Daoy (cell line): Measurements from ENCODE around the gene DHX32. TPM values are rescaled to one million over a fixed set of nuclear protein-coding genes. Genes with fewer than 3 reads are reported as not detected.
"Not testable (repeated sequence)": the region's sequence is repeated elsewhere in the genome, so short reads cannot be mapped to it uniquely, and the experiment has no call there.

ENCODE experiments used
- DNase-seq: peaks from one replicate; pipeline ENCODE4 v3.0.0-alpha.2; 2015; ENCODE audit warnings: low read depth
- total RNA-seq: library from RNA; depleted of rRNA; stranded (reverse); fragments of >200 nt; shearing (Covaris generic); gene quantifications from 2 replicates; pipeline ENCODE4 v1.2.3, GENCODE V29; 2014; rRNA removed

DHX32 gene
- total RNA-seq, result 28.1 and 28.5 TPM in 2 replicates

DNA sequence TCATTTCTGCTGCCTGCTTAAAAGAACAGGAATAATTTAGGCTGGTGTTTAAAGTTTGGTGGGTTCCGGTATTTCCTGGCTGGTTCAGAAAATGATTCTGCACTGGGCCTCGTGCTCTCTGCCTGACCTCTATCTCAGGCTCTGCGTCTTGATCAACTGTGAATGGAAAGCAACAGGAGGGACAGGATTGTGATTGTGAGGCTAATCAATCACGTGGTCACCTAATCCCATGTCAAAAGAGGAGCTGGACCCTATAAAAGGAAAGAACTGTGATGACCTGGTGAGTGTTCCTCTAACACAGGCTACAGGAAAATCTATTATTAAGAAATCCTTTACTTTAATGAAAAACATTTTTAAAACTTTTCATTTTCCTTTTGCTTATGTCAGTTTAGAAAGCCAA is at the start of gene DHX32:
Gene DHX32 (minus strand): TSS at position 101 of the 400 bp plus-strand sequence. CDS start 468 bp downstream, outside the sequence.
- no peak for DNase-seq

DNA sequence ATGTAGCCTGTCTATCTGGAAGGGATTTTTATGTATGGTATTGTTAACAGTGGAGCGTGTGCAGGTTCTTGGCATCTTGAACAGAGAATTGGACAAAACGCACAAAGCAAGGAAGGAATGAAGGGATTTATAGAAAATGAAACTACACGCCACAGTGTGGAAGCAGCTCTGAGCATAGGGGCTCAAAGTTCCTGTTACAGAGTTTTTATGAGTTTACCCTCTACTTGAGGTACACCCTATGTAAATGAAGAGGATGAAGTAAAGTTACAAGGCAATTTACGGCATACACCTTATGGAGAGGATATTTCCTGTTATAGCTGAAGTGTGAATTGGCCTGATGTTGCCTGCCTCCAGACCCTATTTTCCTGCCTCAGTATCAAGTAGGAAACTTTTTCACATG is 48.5 kb upstream of the DHX32 start:
- no peak for DNase-seq

- no peak for DNase-seq
These were observed 48.0 kb upstream of the DHX32 start for GRCh38 chr10:125928928-125929585.

DNA sequence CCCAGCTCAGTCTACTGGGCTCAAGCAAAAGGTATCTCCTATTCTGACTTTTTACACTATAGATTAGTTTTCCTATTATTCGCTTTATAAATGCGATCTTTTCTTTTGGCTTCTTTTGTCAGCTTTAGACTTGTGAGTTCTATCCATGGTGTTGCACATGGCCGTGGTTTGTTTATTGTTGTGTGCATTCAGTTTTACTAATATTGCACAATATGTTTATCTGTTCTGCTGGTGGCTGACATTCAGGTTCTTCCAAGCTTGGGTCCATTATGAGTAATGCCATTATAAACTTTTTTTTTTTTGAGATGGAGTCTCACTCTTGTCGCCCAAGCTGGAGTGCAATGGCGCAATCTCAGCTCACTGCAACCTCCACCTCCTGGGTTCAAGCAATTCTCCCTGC is 46.2 kb upstream of the DHX32 start:
- not testable (repeated sequence) for DNase-seq

- DNase-seq, result no peak
These were observed 45.2 kb upstream of the DHX32 start for GRCh38 chr10:125926247-125926646.

DNA sequence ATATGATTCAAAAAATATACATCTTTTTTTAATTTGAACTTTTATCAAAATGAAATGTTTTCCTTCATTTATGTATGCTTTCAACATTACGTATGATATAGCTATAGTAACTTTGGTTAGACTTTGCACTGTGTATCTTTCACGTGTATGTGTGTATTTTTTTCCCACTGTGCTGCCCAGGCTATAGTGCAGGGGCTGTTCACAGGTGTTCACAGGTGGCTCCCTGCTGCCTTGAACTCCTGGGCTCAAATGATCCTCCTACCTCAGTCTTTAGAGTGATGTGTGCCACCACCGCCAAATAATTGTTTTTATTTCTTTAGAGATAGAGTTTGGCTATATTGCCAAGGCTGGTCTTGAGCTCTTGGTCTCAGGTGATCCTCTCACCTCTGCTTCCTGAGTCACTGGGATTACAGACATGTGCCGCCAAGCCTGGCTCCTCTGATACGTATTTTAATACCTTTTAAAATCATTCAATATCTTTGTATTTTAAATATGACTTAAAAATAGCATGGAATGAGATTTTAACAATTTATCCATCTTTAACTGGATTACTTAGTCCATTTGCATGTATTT is 44.3 kb upstream of the DHX32 start:
- no peak for DNase-seq

DNA sequence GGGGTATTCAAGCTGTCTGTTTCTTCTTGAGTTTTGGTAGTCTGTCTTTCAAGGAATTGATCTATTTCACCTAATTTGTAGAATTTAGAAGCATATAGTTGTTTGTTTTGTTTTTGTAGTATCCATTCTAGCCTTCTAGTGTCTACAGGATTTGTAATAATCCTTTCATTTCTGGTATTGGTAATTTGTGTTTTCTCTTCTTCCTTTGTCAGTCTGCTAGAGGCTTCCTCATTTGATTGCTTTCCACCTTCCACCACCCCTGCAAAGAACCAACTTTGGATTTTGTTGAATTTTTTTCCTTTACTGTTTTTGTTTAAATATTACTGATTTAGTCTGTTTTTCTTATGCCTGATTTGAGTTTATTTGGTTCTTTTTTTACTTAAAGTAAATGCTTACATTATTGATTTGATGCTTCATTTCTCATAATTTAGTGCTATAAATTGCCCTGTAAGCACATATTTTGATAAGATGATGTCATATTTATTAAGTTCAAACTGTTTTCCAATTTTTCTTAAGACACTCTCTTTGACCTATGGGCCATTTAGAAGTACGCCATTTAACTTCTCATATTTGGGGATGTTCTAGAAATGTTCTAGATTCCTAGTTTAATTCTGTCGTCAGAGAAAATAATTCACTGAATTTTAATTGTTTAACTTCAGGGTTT is 40.7 kb upstream of the DHX32 start:
- not testable (repeated sequence) for DNase-seq

- not testable (repeated sequence) for DNase-seq
These were observed 36.7 kb upstream of the DHX32 start for GRCh38 chr10:125917704-125918361.

DNA sequence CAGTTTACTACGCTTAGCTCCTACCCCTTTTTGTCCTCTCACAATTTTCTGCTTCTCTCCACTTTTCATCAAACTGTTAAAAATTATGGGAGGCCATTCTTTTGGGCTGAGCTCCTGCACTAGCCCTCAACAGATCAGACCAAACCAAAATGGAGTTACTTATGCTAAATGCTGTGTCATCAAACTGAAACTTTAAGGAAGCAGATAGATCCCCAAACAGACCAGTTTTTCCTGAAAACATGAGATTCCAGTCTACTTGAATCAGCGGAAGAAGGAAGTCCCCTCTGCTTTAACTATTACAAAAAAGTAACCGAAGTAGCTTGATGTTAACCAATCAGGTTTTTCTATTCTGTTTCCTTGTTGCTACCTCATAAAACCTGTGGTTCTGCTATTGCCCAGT is 35.9 kb upstream of the DHX32 start:
- no peak for DNase-seq

DNA sequence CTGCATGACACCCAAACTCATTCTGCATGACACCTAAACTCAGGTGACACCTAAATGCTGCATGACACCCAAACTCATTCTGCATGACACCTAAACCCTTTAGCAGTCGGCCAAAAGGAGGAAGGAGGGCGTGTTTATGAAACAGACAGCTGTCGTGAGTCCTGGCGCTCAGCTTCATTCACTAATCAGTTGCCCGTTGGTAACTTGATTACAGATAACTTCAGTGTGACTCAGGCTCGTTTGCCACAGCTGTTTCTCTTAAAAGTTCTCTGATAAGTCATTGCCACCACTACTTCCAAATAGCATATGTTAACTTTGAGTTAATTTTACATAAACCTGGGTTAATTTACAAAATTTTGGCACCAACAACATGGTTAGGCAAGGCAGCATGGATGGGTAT is 32.2 kb upstream of the DHX32 start:
- peak; percentile 4 for DNase-seq

- DNase-seq, result no peak
These were observed 30.9 kb upstream of the DHX32 start for GRCh38 chr10:125911990-125912389.

- DNase-seq, result no peak
These were observed 30.1 kb upstream of the DHX32 start for GRCh38 chr10:125911145-125911544.

DNA sequence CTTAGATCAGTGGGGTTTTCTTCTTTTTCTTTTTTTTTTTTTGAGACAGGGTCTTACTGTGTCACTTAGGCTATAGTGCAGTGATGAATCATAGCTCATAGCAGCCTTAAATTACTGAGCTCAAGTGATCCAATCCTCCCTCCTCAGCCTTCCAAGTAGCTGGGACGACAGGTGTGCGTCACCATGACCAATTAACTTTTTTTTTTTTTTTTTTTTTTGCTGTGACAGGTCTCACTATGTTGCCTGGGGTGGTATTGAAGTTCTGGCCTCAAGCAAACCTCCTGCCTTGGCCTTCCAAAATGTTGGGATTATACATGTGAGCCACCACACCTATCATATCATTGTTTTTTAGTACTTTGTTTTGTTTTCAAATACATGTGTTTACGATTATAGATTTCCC is 28.4 kb upstream of the DHX32 start:
- DNase-seq, result not testable (repeated sequence)

DNA sequence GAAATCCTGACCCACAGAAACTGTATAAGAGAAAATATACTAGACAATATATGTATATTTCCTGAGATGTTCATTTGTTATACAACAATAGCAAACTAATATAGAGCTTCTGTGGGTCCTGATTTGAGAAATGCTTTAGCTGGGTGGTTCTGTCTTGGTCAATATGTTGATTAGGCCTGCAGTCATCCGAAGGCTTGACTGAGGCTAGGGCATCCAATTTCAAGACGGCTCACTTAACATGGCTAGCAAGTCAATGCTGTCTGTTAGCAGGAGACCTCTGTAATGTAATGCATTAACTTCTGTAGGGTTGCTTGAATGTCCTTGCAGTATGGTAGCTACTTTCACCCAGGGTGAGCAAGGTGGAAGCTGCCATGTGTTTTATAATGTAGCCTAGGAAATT is 27.7 kb upstream of the DHX32 start:
- DNase-seq, result not testable (repeated sequence)

DNA sequence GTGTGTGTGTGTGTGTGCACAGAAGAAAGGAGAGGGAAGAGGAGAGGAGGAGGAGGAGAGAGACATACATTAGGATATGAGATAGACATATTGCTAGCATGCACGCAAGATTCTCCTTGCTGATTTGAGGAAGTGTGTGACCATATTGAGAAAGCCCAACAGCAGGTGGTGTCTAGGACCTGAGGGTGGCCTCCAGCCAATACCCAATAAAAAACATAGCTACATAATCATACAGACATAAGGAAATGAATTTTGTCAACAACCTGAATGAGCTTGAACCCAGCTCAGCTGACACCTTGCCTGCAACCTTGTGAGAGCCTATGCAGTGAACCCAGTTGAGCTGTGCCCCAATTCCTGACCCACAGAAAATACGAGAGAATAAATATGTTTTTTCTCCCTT is 26.5 kb upstream of the DHX32 start:
- DNase-seq, result not testable (repeated sequence)

GRCh38 chr10:125905069-125905994 is 24.2 kb upstream of the DHX32 start:
- DNase-seq, result not testable (repeated sequence)

DNA sequence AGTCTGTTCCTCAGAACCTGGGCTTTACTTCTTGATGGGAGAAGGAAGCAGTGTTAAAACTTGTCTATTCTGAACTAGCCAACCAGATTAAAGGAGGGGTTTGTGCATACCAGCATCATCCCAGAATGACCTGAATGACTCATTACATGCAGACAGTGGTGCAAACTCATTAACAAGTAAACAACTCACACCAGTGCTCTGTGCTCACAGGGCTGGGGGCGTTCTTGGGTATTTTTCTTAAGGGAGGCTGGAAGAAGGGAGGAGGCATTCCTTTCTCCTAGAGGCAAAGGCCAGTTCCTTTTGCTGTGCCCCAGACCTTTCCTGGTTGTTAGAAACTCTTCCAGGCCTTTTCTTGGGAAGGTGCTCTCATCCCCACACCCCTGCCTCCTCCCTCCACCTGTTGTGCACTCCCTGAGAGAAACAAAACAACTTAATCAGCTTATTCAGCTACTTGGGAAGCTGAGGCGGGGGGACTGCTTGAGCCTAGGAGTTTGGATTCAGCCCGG is 22.1 kb upstream of the DHX32 start:
- peak; percentile 6 for DNase-seq

GRCh38 chr10:125900963-125901362 is 19.9 kb upstream of the DHX32 start:
- peak; percentile 21 for DNase-seq

DNA sequence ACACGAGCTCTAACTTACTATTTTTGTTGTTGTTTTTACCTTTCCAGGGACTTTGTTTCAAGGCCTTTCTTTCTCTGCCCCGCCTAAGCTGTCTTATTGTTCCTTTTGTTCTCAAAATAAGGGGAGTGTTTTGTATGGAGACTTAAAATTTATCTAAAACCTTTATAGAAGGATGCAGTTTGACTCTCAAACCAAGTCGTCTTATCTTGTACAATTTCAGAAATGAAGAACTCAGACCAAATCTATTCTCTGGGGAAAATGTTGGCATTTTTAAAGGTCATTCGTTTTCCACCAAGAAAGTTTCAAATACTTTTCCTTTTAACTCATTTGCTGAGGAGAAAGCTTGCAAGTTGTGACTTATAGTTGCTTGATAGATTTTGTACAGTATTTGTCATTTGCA is 16.2 kb upstream of the DHX32 start:
- DNase-seq, result not testable (repeated sequence)

DNA sequence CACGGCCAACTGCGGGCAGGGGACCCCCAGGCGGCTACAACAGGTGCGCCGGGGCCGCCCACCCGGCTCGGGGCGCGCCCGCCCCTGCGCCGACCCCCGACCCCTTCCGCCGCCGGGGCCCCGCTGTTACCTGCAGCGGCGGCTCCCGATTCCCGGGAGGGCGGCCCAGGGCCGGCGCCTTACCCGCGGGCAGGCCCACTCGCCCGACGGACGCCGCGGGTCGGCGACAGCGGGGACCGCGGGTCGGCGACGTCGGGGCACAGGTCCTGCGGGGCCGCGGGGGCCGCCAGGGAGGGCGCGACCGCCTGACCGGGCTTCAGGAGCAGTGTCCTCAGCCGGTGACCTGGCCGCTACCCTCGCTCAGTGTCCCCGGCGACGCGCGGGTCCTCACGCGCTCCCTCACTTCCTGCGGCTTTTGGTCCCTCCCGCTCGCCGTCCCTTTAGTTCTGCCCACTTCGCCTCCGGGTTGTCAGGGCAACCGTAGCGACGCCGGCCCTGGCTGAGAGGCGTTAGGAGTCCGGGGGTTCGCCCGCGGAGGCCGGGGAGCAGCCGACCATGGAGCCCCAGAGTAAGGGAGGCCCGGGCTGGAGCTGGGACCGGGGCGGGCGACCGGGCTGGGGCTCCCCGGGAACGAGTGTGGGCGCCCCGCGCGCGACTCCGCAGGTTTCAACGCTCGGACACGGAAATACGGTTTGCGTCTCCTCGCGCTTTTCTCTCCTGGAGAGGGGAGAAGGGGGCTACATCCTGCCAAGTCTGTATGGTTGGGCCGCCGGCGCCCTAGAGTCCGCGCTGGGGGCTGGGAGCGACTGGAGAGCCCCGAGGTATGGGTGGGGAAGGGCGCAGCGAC is 15.2 kb upstream of the DHX32 start, which contains the start of gene FANK1:
Gene FANK1 (plus strand): TSS at position 477 of the 847 bp plus-strand sequence. CDS start 79 bp downstream, at position 556.
- DNase-seq, result peak; percentile 90
